ENCODE results near the gene VTA1.

Gene VTA1

DNA sequence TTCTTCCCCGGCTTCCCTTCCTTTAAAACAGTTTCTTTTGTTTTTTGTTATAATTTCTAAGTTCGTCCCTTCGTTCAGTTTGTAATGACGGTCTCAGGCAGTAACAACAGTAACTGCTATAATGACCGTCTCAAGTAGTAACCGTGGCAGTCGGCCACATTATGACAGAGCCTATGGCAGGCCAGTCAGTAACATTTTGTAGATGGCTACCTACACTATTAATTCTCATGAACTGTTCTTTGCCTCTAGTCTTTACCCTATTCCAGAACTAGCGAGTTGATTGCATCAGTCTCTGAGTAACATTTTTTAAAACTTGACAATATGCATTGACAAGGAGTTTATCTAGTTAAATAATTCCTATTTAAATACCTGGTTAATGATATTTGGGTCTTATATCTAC, 111.7 kb downstream of the VTA1 start:
- no peak for TF ChIP-seq CTCF (IDR thresholded peaks at IDR 0.05; ENCODE audit: low read depth, low read length, missing control alignments)
- H3K4me3 ChIP-seq (replicated peaks; ENCODE audit: low read depth, low read length), result no peak overlapping the region
- DNase-seq (ENCODE audit: extremely low read depth, low read depth), result no peak

GRCh38 chr6:142260748-142261147, 113.7 kb downstream of the VTA1 start:
- no peak for TF ChIP-seq CTCF (IDR thresholded peaks at IDR 0.05; ENCODE audit: low read depth, low read length, missing control alignments)
- no peak for DNase-seq (ENCODE audit: extremely low read depth, low read depth)
- no peak overlapping the region for H3K4me3 ChIP-seq (replicated peaks; ENCODE audit: low read depth, low read length)

GRCh38 chr6:142262231-142262630, 115.2 kb downstream of the VTA1 start:
- H3K4me3 ChIP-seq (replicated peaks; ENCODE audit: low read depth, low read length), result no peak overlapping the region
- TF ChIP-seq CTCF (IDR thresholded peaks at IDR 0.05; ENCODE audit: low read depth, low read length, missing control alignments), result no peak
- no peak for DNase-seq (ENCODE audit: extremely low read depth, low read depth)

DNA sequence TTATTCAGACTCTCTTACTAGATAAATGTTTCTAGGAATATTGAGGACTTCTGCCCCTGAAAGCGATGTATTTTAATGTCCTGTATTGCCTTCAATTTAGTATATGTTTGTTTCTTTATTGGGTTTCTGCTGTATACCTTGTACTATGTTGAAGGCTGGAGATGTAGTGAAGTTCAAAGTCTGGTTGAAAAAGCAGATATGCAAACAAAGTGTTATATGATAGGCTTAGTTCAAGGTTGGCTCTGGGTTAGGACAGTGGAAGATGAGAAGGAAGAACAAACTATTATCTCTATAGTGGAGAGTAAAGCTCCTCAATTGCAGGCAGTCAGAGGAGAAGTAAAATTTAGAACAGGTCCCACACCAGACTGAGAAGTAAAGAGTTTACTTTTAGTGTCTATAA, 118.4 kb downstream of the VTA1 start:
- no peak for TF ChIP-seq CTCF (IDR thresholded peaks at IDR 0.05; ENCODE audit: low read depth, low read length, missing control alignments)
- H3K4me3 ChIP-seq (replicated peaks; ENCODE audit: low read depth, low read length), result no peak overlapping the region
- DNase-seq (ENCODE audit: extremely low read depth, low read depth), result no peak

DNA sequence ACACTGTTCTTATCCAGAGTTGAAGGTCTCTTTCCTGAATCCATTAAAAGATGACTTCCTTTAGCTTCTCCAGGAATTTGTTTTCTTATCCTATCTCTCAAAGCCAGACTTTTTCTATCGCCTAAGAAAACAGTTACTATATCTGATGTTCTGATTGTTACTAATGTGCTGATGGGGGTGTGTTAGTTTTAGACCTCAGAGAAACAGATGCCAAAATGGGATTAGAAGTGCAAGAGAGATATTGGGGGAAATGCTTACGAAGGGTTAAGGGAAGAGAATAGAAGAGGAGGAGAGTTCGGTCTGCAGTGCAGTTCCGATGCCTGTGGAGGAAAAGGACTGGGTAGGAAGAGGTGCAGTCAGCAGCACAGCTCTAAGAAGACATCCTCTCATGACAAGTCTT, 119.0 kb downstream of the VTA1 start:
- DNase-seq (ENCODE audit: extremely low read depth, low read depth), result no peak
- TF ChIP-seq CTCF (IDR thresholded peaks at IDR 0.05; ENCODE audit: low read depth, low read length, missing control alignments), result no peak

GRCh38 chr6:142271476-142271875, 124.4 kb downstream of the VTA1 start:
- DNase-seq (ENCODE audit: extremely low read depth, low read depth), result no peak
- no peak for TF ChIP-seq CTCF (IDR thresholded peaks at IDR 0.05; ENCODE audit: low read depth, low read length, missing control alignments)
- no peak overlapping the region for H3K4me3 ChIP-seq (replicated peaks; ENCODE audit: low read depth, low read length)

More for the DNA sequence above, 119.0 kb downstream of the VTA1 start:
- H3K4me3 ChIP-seq (replicated peaks; ENCODE audit: low read depth, low read length), result no peak overlapping the region
